ENCODE measurements around the gene ARMC8.

DNA sequence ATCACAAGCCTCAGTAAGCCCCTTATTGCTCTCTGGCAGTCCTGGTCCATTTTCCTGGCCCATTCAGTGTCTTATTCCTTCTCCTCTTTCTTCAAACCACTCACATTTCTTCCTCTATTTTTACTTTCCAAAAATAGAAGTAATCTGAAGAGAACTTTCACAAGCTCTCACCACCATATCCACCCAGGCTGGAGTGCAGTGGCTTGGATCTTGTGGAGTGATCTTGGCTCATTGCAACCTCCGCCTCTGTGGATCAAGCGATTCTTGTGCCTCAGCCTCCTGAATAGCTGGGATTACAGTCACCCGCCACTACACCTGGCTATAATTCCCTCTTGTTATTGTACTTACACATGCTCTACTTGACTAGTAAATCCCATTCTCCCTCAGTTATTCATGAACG, 16.8 kb downstream of the ARMC8 start:
- TF ChIP-seq CTCF (IDR thresholded peaks at IDR 0.05) (no peak), POLR2A (IDR thresholded peaks at IDR 0.05) (no peak)
